GM12874 (cell line): ENCODE measurements around the gene PSTK.

Experiments used
- CTCF ChIP-seq: IDR thresholded peaks from 2 replicates; pipeline ENCODE4 v1.5.1; 2011; ENCODE audit warnings: low read depth, mild to moderate bottlenecking, control low read depth, low read length, moderate library complexity; ENCODE audit not compliant: insufficient read depth

The PSTK gene

GRCh38 chr10:123014772-123015171 is 34.6 kb downstream of the PSTK start:
- TF ChIP-seq CTCF, result no peak

GRCh38 chr10:123016228-123016627 is 36.0 kb downstream of the PSTK start:
- TF ChIP-seq CTCF, result no peak

GRCh38 chr10:123017421-123018165 is 37.4 kb downstream of the PSTK start:
- TF ChIP-seq CTCF, result no peak

- no peak for TF ChIP-seq CTCF
Measured at GRCh38 chr10:123018531-123018930, 38.3 kb downstream of the PSTK start.

GRCh38 chr10:123019264-123019663 is 39.1 kb downstream of the PSTK start:
- no peak for TF ChIP-seq CTCF

- no peak for TF ChIP-seq CTCF
Measured at GRCh38 chr10:123019941-123020703, 39.9 kb downstream of the PSTK start.

- TF ChIP-seq CTCF, result peak; percentile 28; the same call in 1 of the 2 replicates
Measured at GRCh38 chr10:123021517-123021916, 41.3 kb downstream of the PSTK start.
